Mammary epithelial cell (primary cell): ENCODE data around the gene PRSS27.

ENCODE experiments used
- EZH2 ChIP-seq: IDR thresholded peaks from 2 replicates; pipeline ENCODE4 v1.6.1; 2012; ENCODE audit warnings: low read length, inconsistent platforms, borderline replicate concordance
- TF ChIP-seq, protein P1 (sequence below), 2 donors: IDR thresholded peaks in 1 of 2; conservative IDR thresholded peaks in 1 of 2; 2 replicates each; pipeline ENCODE4 v1.5.1; 2011 to 2012; ENCODE audit warnings: inconsistent platforms in 2 of 2, low read length in 2 of 2, mild to moderate bottlenecking in 2 of 2, control low read depth in 1 of 2, low read depth in 1 of 2; ENCODE audit not compliant: insufficient read depth in 1 of 2; ENCODE audit errors: extremely low read depth in 1 of 2

DNA sequence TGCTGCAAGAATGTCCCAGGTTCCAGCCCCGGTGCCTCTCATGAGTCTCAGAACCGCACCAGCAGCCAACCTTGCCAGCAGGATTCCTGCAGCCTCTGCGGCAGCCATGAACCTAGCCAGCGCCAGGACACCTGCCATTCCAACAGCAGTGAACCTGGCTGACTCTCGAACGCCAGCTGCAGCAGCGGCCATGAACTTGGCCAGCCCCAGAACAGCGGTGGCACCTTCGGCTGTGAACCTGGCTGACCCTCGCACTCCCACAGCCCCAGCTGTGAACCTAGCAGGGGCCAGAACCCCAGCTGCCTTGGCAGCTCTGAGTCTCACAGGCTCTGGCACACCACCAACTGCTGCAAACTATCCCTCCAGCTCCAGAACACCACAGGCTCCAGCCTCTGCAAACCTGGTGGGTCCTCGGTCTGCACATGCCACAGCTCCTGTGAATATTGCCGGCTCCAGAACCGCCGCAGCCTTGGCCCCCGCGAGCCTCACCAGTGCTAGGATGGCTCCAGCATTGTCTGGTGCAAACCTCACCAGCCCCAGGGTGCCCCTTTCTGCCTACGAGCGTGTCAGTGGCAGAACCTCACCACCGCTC is 47.2 kb upstream of the PRSS27 start:
- TF ChIP-seq, protein P1, sequence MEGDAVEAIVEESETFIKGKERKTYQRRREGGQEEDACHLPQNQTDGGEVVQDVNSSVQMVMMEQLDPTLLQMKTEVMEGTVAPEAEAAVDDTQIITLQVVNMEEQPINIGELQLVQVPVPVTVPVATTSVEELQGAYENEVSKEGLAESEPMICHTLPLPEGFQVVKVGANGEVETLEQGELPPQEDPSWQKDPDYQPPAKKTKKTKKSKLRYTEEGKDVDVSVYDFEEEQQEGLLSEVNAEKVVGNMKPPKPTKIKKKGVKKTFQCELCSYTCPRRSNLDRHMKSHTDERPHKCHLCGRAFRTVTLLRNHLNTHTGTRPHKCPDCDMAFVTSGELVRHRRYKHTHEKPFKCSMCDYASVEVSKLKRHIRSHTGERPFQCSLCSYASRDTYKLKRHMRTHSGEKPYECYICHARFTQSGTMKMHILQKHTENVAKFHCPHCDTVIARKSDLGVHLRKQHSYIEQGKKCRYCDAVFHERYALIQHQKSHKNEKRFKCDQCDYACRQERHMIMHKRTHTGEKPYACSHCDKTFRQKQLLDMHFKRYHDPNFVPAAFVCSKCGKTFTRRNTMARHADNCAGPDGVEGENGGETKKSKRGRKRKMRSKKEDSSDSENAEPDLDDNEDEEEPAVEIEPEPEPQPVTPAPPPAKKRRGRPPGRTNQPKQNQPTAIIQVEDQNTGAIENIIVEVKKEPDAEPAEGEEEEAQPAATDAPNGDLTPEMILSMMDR (conservative IDR thresholded peaks at IDR 0.05 in 1 of 2, IDR thresholded peaks at IDR 0.05 in 1 of 2; ENCODE audit: extremely low read depth in 1 of 2, insufficient read depth in 1 of 2, low read depth in 1 of 2, low read length in 2 of 2), result no peak
- no peak for TF ChIP-seq EZH2
